ENCODE data around the gene SUGP2. TPM values are rescaled to one million over a fixed set of nuclear protein-coding genes. Genes with fewer than 3 reads are reported as not detected.
A peak's percentile ranks its signal among the peaks of the same experiment; 100 is the strongest.

The SUGP2 gene
- total and polyA plus RNA-seq, 8 donors = 21.5 to 104 (median 53.4) TPM

DNA sequence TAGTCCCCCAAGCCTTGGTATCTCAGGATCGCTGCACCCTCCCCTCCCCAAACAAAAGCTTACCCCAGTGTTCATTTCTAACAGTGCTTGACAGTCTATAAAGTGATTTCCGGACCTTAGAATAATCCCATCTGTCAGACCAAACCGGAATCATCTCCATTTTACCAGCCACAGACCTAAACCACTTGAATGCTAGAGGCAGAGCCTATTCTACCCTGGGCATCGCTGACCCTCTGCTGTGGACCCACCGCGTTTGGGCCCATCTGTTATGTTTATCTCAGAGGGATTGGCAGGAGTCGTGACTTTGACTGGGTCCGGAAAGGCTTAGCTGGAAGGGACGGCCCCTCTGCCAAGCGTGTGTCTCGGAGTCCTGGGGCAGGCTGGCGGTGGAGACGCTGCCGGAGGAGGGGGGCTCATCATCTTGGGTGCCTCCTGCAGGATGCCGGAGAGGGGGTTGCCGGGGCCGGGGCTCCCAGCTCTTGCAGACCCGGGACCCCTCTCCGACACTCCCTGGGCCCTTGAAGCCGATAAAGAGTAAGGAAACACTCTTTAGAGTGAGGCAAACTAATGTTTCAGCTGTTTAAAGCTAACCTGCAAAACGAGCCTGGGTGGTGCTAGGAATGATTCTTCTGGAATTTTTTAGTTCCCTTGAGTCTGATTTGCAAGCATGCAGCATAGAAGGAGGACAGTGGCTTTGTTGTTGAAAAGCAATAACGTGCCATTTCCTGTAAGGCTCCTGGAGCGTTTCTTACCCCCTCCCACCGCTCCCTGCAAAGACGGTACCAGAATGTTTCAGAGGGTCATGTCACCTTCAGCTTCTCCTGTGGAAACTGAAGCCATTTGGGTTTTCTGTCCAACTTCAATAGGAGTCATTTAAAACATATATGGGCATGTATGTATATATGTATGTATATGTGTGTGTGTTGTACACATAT, 31.8 kb upstream of the SUGP2 start:
- H3K27ac ChIP-seq = peak overlapping the region; percentile 2 to 88 (median 79)
- no peak for TF ChIP-seq POLR2A (IDR thresholded peaks at IDR 0.05)
- TF ChIP-seq POLR2AphosphoS5 (IDR thresholded peaks at IDR 0.05) = no peak
- TF ChIP-seq EP300 (IDR thresholded peaks at IDR 0.05) = no peak
- TF ChIP-seq, protein P1, sequence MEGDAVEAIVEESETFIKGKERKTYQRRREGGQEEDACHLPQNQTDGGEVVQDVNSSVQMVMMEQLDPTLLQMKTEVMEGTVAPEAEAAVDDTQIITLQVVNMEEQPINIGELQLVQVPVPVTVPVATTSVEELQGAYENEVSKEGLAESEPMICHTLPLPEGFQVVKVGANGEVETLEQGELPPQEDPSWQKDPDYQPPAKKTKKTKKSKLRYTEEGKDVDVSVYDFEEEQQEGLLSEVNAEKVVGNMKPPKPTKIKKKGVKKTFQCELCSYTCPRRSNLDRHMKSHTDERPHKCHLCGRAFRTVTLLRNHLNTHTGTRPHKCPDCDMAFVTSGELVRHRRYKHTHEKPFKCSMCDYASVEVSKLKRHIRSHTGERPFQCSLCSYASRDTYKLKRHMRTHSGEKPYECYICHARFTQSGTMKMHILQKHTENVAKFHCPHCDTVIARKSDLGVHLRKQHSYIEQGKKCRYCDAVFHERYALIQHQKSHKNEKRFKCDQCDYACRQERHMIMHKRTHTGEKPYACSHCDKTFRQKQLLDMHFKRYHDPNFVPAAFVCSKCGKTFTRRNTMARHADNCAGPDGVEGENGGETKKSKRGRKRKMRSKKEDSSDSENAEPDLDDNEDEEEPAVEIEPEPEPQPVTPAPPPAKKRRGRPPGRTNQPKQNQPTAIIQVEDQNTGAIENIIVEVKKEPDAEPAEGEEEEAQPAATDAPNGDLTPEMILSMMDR (IDR thresholded peaks at IDR 0.05) = no peak
- peak in 1 of 2 donors; percentile 39 for DNase-seq
- H3K36me3 ChIP-seq = peaks cover 0 to 1% (median 0%) of the 10 kb centered on the region in 4 donors
- H3K27me3 ChIP-seq = no peaks in the 10 kb centered on the region
- 1 to 4% (median 2%) methylated on average over 21 to 25 of the region's 25 CpGs for WGBS, 5 donors
- peaks cover 22 to 76% (median 52%) of the 10 kb centered on the region in 4 donors for H3K4me1 ChIP-seq
- H3K9me3 ChIP-seq = no peaks in the 10 kb centered on the region
- peak overlapping the region; percentile 76 to 94 (median 82) for H3K4me3 ChIP-seq
- intact Hi-C loops (cut with DNase I; ENCODE audit: low total_unique reads) = no loop called here

DNA sequence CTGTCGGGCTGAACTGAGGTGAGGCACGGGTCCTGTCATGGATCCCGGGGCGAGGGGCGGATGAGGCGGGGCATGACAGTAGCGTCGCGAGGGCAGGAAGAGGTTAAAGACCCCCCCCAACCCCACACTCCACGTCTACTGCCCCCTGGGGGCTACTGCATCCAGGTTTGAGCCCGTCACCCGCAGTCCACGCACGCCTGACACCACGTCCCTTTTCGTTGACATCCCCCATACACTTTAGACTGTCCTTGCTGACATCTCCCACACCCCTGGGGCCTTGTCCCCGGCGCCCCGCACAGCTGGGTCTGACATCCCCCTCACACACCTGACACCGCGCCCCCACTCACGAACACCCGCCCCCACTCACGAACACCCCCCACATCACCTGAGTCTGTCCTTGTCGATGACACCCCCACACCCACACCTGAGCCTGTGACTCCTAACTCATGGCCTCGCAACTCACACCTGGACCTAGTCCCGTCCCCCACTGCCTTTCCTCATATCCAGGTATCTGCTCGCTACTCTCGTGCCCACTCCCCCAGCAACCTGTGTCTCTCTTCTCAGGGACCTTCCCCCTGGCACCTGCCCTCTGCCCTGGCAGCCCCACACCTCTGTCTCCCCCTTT, 30.9 kb upstream of the SUGP2 start:
- Histone ChIP-seq H3K27ac (peak overlapping the region; percentile 27 to 88 (median 79)), H3K4me1 (peaks cover 22 to 70% (median 48%) of the 10 kb centered on the region in 4 donors), H3K36me3 (peaks cover 0 to 10% (median 4%) of the 10 kb centered on the region in 4 donors), H3K9me3 (no peaks in the 10 kb centered on the region), H3K27me3 (no peaks in the 10 kb centered on the region), H3K4me3 (peak overlapping the region; percentile 76 to 94 (median 82))
- intact Hi-C loops (cut with DNase I; ENCODE audit: low total_unique reads) = no loop called here
- DNase-seq = no peak
- 1 to 4% (median 1%) methylated on average over 14 to 29 of the region's 29 CpGs for WGBS, 5 donors
- TF ChIP-seq POLR2A (IDR thresholded peaks at IDR 0.05) = no peak
- TF ChIP-seq, protein P1 (IDR thresholded peaks at IDR 0.05) = peak in 1 of 7 experiments; percentile 9
- TF ChIP-seq EP300 (IDR thresholded peaks at IDR 0.05) = no peak
- TF ChIP-seq POLR2AphosphoS5 (IDR thresholded peaks at IDR 0.05) = no peak

DNA sequence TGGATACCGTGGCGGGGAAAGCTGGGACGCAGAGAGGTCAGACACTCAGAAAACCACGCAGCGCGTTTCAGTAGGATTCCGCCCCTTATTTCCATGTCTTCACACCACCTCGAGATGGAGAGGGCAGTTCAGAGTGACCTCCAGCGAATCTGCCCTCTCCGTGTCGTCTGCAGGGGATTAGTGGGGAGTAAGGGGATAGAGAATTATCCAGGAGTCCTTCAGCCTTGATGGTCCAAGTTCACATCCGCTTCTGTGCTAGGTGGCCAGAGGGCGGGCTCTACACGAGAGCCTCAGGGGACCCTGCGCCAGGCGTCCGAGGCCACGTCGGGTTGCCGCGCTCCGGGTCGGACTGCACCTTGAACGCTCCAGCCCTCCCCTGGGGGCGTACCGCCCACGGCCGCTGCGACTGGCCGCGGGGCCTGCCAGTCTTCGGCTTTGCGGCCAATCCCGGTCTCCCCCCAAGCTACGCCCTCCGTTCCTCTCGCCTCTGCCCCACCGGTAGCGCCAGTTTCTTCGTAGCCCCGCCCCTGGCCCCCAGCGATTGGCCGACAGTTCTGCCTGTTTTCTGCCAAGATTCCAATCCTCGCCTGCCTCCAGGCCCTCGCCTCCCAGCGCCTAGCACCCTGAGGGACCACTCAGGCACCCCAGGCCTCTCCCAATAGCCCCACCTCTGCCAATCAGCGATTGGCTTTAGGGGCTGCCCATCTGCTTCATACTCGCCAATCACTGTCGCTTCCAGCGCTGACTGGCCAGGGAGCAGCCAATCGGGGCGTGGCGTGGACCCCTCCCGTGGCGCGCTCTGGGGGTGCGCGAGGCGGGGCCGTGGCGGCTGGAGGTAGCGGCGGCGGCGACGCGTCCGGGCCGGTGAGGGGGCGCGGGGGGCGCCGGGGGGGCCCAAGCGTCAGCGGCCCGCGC, 30.1 kb upstream of the SUGP2 start, which contains the start of gene SLC25A42:
Gene SLC25A42, plus strand, starts transcription at position 812 of the 915 bp plus-strand sequence. CDS start 32,131 bp downstream, outside the sequence.
- H3K9me3 ChIP-seq = no peaks in the 10 kb centered on the region
- 4 to 5% (median 4%) methylated on average over 36 to 77 of the region's 77 CpGs for WGBS, 5 donors
- H3K27ac ChIP-seq = peak within 1 kb of the TSS; percentile 52 to 88 (median 79)
- H3K27me3 ChIP-seq = no peaks in the 10 kb centered on the region
- peak in 2 of 3 donors; percentile 72 to 74 for TF ChIP-seq POLR2AphosphoS5 (IDR thresholded peaks at IDR 0.05)
- TF ChIP-seq POLR2A (IDR thresholded peaks at IDR 0.05) = no peak
- DNase-seq = peak; percentile 99 to 100
- H3K4me3 ChIP-seq = peak within 1 kb of the TSS; percentile 76 to 94 (median 82)
- peaks cover 22 to 62% (median 42%) of the 10 kb centered on the region in 4 donors for H3K4me1 ChIP-seq
- peaks cover 0 to 16% (median 10%) of the 10 kb centered on the region in 4 donors for H3K36me3 ChIP-seq
- intact Hi-C loops (cut with DNase I; ENCODE audit: low total_unique reads) = no loop called here

DNA sequence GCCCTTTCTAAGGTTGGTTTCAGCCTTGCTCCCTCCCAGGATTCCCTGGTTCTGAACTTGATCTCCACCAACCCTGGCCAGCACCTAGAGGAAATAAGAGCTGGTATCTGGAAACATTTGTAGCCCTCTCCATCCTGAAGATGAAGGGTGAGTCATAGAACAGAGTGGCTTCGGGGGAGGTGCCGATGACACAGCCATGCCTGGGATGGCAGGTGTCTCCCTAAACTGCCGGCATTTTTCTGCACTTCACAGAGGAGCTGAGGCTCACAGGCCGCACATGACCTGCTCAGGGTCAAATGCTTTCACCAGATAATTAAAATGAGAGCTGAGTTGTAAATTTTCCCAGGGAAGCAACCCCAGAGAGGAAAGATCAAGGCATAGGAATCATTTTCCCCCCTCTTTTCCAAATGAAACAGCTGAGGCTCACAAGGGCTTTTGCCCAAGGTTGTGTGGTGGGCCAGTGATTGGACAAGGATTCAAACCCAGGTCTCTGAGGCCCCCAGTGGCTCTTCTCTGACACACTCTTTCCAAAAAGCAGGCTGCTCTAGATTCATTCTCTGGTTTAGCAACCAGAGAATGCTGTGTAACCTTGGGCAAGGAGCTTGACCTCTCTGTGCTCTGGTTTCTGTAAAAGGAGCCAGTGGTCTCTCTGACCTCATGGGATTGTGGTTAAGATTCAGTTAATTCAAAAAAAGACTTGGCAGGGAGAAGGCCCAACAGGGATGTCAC, 29.3 kb upstream of the SUGP2 start:
- no peaks in the 10 kb centered on the region for H3K9me3 ChIP-seq
- 86 to 94% (median 90%) methylated on average over 4 of the region's 4 CpGs for WGBS, 5 donors
- intact Hi-C loops (cut with DNase I; ENCODE audit: low total_unique reads) = no loop called here
- H3K27ac ChIP-seq = peak overlapping the region in 4 of 5 donors; percentile 76 to 88 (median 82)
- H3K27me3 ChIP-seq = no peaks in the 10 kb centered on the region
- peaks cover 0 to 25% (median 17%) of the 10 kb centered on the region in 4 donors for H3K36me3 ChIP-seq
- H3K4me1 ChIP-seq = peaks cover 22 to 54% (median 37%) of the 10 kb centered on the region in 4 donors
- TF ChIP-seq POLR2AphosphoS5 (IDR thresholded peaks at IDR 0.05) (no peak), EP300 (IDR thresholded peaks at IDR 0.05) (no peak), POLR2A (IDR thresholded peaks at IDR 0.05) (no peak)
- TF ChIP-seq, protein P1 (IDR thresholded peaks at IDR 0.05) = no peak
- H3K4me3 ChIP-seq = peak overlapping the region; percentile 50 to 94 (median 80)
- no peak for DNase-seq

Data from stomach (tissue), 9 donors.